Stomach (tissue), 4 donors: ENCODE measurements around the gene SYT15.

Source experiments
- POLR2A ChIP-seq, 4 donors: fragments of 450-650 bp; IDR thresholded peaks; one replicate each; pipeline ENCODE4 v1.6.1; 2016; ENCODE audit warnings: antibody characterized with exemption in 4 of 4, control low read depth in 2 of 4, mild to moderate bottlenecking in 1 of 4, moderate library complexity in 1 of 4
- TF ChIP-seq, protein P1 (sequence below), 7 experiments: fragments of 450-650 bp in 4 of 7; fragments of 200-600 bp in 3 of 7; sonication (generic) in 3 of 7; IDR thresholded peaks; one replicate each; pipeline ENCODE4 v1.5.1; 2016 to 2019; ENCODE audit warnings: antibody characterized with exemption in 7 of 7, control low read depth in 2 of 7, mild to moderate bottlenecking in 1 of 7

- TF ChIP-seq, protein P1, sequence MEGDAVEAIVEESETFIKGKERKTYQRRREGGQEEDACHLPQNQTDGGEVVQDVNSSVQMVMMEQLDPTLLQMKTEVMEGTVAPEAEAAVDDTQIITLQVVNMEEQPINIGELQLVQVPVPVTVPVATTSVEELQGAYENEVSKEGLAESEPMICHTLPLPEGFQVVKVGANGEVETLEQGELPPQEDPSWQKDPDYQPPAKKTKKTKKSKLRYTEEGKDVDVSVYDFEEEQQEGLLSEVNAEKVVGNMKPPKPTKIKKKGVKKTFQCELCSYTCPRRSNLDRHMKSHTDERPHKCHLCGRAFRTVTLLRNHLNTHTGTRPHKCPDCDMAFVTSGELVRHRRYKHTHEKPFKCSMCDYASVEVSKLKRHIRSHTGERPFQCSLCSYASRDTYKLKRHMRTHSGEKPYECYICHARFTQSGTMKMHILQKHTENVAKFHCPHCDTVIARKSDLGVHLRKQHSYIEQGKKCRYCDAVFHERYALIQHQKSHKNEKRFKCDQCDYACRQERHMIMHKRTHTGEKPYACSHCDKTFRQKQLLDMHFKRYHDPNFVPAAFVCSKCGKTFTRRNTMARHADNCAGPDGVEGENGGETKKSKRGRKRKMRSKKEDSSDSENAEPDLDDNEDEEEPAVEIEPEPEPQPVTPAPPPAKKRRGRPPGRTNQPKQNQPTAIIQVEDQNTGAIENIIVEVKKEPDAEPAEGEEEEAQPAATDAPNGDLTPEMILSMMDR (IDR thresholded peaks at IDR 0.05) = no peak
- no peak for TF ChIP-seq POLR2A (IDR thresholded peaks at IDR 0.05)
Observed at GRCh38 chr10:46558392-46559185, 20.3 kb upstream of the SYT15 start.
